GM13976 (cell line): Measurements from ENCODE around the gene CYTH3.
A peak's percentile ranks its signal among the peaks of the same experiment; 100 is the strongest.

Experiments used
- DNase-seq: peaks from one replicate; pipeline ENCODE4 v3.0.0; 2012; ENCODE audit warnings: low spot score
- CTCF ChIP-seq: IDR thresholded peaks from 2 replicates; pipeline ENCODE4 v1.5.1; 2012; ENCODE audit warnings: borderline replicate concordance, mild to moderate bottlenecking; ENCODE audit not compliant: insufficient read depth; ENCODE audit errors: extremely low read depth, missing control alignments, control extremely low read depth
- in situ Hi-C: fragments of 300-500 bp; cut with MboI; formaldehyde crosslinking; loops from one replicate; pipeline ENCODE4 v1.12.0; 2022; ENCODE audit warnings: low sequenced_read_pairs, mixed read lengths, inconsistent platforms; ENCODE audit not compliant: unreplicated experiment

The CYTH3 gene

GRCh38 chr7:6164010-6164409, 108.4 kb downstream of the CYTH3 start:
- no peak for DNase-seq
- no peak for TF ChIP-seq CTCF
- in situ Hi-C loops = no loop called here

DNA sequence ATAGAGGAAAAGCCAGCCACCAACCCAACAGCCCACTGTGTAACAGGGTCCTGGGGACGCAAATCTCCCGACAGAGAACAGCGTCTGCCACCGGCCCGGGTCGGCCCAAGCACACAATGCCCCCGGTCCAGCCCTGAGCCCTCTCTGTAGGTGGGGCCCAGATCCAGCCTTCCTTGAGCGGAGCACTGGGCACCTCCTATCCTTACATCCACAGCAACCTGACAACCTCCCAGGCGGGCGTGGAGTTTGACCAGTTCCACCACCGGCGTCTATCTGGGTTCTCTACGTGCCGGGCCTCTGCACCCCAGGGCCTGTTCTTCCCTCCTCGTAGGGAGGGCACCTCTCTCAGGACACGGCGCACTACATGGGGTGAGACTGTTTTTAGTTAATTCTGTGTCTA, 109.0 kb downstream of the CYTH3 start:
- no peak for TF ChIP-seq CTCF
- DNase-seq = no peak
- in situ Hi-C loops = no loop called here

DNA sequence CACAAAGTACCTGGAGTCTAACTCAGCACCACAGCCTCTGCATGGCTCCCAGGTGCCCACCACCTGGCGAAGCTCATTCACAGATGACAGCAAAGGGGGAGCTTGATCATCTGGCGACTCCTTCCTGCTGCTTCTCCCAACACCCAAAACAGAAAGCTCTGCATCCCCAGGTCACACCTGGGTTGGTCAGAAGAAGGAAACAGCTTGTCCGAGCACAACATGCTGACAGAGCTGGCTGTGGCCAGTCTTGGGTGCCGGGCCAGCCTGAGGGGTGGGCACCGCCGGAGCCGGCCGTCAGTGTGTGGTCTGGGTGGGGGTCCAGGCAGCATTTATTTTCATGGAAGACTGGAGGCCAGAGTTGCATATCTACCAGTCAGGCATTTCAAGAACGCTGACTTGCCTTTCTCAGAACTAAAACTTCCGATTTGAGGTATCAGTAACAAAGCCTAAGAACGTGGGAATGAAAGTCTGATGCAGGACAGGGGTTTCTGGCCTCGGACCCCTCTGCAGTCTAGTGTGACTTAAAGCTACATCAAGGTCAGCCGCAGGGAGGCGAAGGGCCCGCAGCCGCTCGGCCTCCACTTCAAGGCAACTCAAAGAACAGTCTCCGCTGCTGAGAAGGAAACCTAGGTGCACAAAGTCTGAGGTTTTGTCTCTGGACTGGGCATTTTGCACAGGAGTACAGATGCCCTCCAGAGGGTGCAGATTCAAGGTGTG, 109.6 kb downstream of the CYTH3 start:
- in situ Hi-C loops = no loop called here
- TF ChIP-seq CTCF = no peak
- no peak for DNase-seq

GRCh38 chr7:6162331-6162620, 110.1 kb downstream of the CYTH3 start:
- TF ChIP-seq CTCF = no peak
- no peak for DNase-seq
- in situ Hi-C loops = no loop called here

DNA sequence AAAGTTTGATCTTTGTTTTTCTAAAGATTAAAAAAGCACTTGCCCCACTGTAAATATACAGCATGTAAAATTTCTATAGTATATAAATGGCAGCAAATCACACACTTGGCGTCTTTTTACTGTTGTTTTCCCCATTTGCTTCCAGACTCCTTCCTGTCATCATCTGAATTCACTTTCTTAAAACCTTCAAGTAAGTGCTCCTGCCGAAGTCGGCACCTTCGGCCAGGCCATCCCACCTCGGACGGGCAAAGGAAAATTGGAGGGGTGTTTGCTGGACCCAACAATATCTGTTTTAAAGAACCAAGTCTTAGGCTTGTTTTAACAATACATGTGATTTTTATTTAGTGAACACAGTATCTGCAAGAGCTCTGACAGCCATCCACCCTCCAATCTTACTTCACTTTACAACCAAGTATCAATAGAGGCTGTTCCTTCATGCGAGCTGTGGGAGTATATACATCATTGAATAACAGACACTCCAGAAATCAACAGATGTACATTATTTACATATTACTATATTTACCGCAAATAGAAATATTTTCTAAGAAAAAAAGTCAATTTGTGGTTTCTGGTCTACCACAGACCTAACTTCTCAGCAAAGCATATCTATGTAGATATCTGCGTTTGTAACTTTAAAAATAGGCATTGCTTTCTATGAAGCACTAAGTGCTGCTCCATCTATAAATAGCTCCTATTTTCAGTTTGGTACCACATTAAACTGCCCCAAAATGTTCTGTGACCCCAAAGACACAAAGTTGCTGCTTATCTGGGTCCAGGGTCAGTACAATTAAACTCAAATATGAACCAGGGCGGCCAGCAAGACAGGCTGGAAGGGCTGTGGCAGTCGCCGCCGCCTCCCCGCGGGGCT, 110.7 kb downstream of the CYTH3 start:
- in situ Hi-C loops = no loop called here
- peak; percentile 60 for DNase-seq

GRCh38 chr7:6160191-6160623, 112.2 kb downstream of the CYTH3 start:
- TF ChIP-seq CTCF = peak; percentile 34
- in situ Hi-C loops = no loop called here
- no peak for DNase-seq

More for the DNA sequence above, 110.7 kb downstream of the CYTH3 start:
- TF ChIP-seq CTCF = no peak
